Activated CD8-positive, alpha-beta memory T cell treated with anti-CD3 and anti-CD28 coated beads, Interleukin-2, amount 10 ng/mL, durations not matched to agents 7 days and 5 days (primary cell): ENCODE results near the gene WWOX. TPM values are rescaled to one million over a fixed set of nuclear protein-coding genes. Genes with fewer than 3 reads are reported as not detected.
A peak's percentile ranks its signal among the peaks of the same experiment; 100 is the strongest.

Experiments used
- ATAC-seq: fragments of 150-1000 bp; cut with Tn5 transposase; one replicate; pipeline ENCODE4 v1.10.0; 2021; ENCODE audit warnings: moderate library complexity
- CTCF ChIA-PET: fragments of 350-600 bp; sonication (Branson Sonifier 250); formaldehyde crosslinking; loops from one replicate; lab custom pipeline; 2021; ENCODE audit warnings: antibody characterized with exemption; lab: Charles Lee
- DNase-seq: peaks from one replicate; pipeline ENCODE4 v3.0.0-alpha.2; 2020
- H3K27ac Mint-ChIP-seq: one replicate; pipeline ENCODE4 v1.8.0; 2021; ENCODE audit warnings: mild to moderate bottlenecking, mixed read lengths
- H3K27me3 Mint-ChIP-seq: one replicate; pipeline ENCODE4 v1.8.0; 2021; ENCODE audit warnings: mixed read lengths
- H3K36me3 Mint-ChIP-seq: one replicate; pipeline ENCODE4 v1.8.0; 2021; ENCODE audit warnings: mild to moderate bottlenecking, mixed read lengths
- H3K4me1 Mint-ChIP-seq: one replicate; pipeline ENCODE4 v1.8.0; 2021; ENCODE audit warnings: mixed read lengths
- H3K4me3 Mint-ChIP-seq: one replicate; pipeline ENCODE4 v1.8.0; 2021; ENCODE audit warnings: mild to moderate bottlenecking, moderate library complexity, mixed read lengths
- H3K9me3 Mint-ChIP-seq: one replicate; pipeline ENCODE4 v1.8.0; 2022; ENCODE audit warnings: low read depth, mixed read lengths
- total RNA-seq, 2 experiments: library from RNA; stranded (reverse); gene quantifications; one replicate each; pipeline ENCODE4 v1.2.3, GENCODE V29; 2021

Gene WWOX
- total RNA-seq, 2 experiments from 2014 or later = 25.2 to 38.8 TPM

- Mint-ChIP-seq H3K4me3 (no peak overlapping the region), H3K4me1 (no peaks in the 10 kb centered on the region), H3K27me3 (no peaks in the 10 kb centered on the region), H3K36me3 (no peaks in the 10 kb centered on the region), H3K27ac (no peak overlapping the region), H3K9me3 (peaks cover 3% of the 10 kb centered on the region)
- CTCF ChIA-PET = no interaction called here
- ATAC-seq (no peak), DNase-seq (no peak)
Observed at GRCh38 chr16:78950768-78951167, 851.3 kb downstream of the WWOX start.

GRCh38 chr16:78952630-78953029, 853.2 kb downstream of the WWOX start:
- H3K4me3 Mint-ChIP-seq = no peak overlapping the region
- peaks cover 3% of the 10 kb centered on the region for H3K9me3 Mint-ChIP-seq
- DNase-seq (no peak), ATAC-seq (no peak)
- H3K27me3 Mint-ChIP-seq = no peaks in the 10 kb centered on the region
- H3K4me1 Mint-ChIP-seq = no peaks in the 10 kb centered on the region
- H3K27ac Mint-ChIP-seq = no peak overlapping the region
- CTCF ChIA-PET = no interaction called here
- no peaks in the 10 kb centered on the region for H3K36me3 Mint-ChIP-seq

GRCh38 chr16:78953526-78953925, 854.1 kb downstream of the WWOX start:
- Mint-ChIP-seq H3K27me3 (no peaks in the 10 kb centered on the region), H3K9me3 (peaks cover 3% of the 10 kb centered on the region), H3K4me1 (peaks cover 2% of the 10 kb centered on the region), H3K4me3 (no peak overlapping the region), H3K27ac (no peak overlapping the region), H3K36me3 (no peaks in the 10 kb centered on the region)
- DNase-seq = no peak
- no peak for ATAC-seq
- CTCF ChIA-PET = no interaction called here

GRCh38 chr16:78955206-78955605, 855.8 kb downstream of the WWOX start:
- Mint-ChIP-seq H3K4me3 (no peak overlapping the region), H3K27ac (no peak overlapping the region), H3K4me1 (peaks cover 2% of the 10 kb centered on the region), H3K36me3 (peaks cover 2% of the 10 kb centered on the region), H3K27me3 (no peaks in the 10 kb centered on the region), H3K9me3 (peaks cover 4% of the 10 kb centered on the region)
- CTCF ChIA-PET = no interaction called here
- DNase-seq = no peak
- no peak for ATAC-seq

- no peak overlapping the region for H3K27ac Mint-ChIP-seq
- no peak for ATAC-seq
Observed at GRCh38 chr16:78956859-78957258, 857.4 kb downstream of the WWOX start.

GRCh38 chr16:78957317-78958100, 858.1 kb downstream of the WWOX start:
- H3K36me3 Mint-ChIP-seq = peaks cover 4% of the 10 kb centered on the region
- H3K4me3 Mint-ChIP-seq = no peak overlapping the region
- no peak overlapping the region for H3K27ac Mint-ChIP-seq
- ATAC-seq (no peak), DNase-seq (no peak)
- H3K27me3 Mint-ChIP-seq = no peaks in the 10 kb centered on the region
- peaks cover 12% of the 10 kb centered on the region for H3K4me1 Mint-ChIP-seq
- CTCF ChIA-PET = no interaction called here
- peaks cover 4% of the 10 kb centered on the region for H3K9me3 Mint-ChIP-seq

More at GRCh38 chr16:78956859-78957258, 857.4 kb downstream of the WWOX start:
- no peak for DNase-seq
- no peak overlapping the region for H3K4me3 Mint-ChIP-seq
- peaks cover 4% of the 10 kb centered on the region for H3K36me3 Mint-ChIP-seq
- CTCF ChIA-PET = no interaction called here
- H3K9me3 Mint-ChIP-seq = peaks cover 4% of the 10 kb centered on the region
- no peaks in the 10 kb centered on the region for H3K27me3 Mint-ChIP-seq
- H3K4me1 Mint-ChIP-seq = peaks cover 8% of the 10 kb centered on the region

- CTCF ChIA-PET = no interaction called here
- Mint-ChIP-seq H3K4me3 (no peak overlapping the region), H3K9me3 (peaks cover 5% of the 10 kb centered on the region)
Observed at GRCh38 chr16:78961464-78961863, 862.0 kb downstream of the WWOX start.

GRCh38 chr16:78962457-78962929, 863.0 kb downstream of the WWOX start:
- DNase-seq (no peak), ATAC-seq (peak; percentile 68)
- no peaks in the 10 kb centered on the region for H3K27me3 Mint-ChIP-seq
- H3K9me3 Mint-ChIP-seq = peaks cover 5% of the 10 kb centered on the region
- CTCF ChIA-PET = no interaction called here
- peaks cover 17% of the 10 kb centered on the region for H3K4me1 Mint-ChIP-seq
- H3K4me3 Mint-ChIP-seq = no peak overlapping the region
- peak overlapping the region; percentile 43 for H3K27ac Mint-ChIP-seq
- peaks cover 16% of the 10 kb centered on the region for H3K36me3 Mint-ChIP-seq

More at GRCh38 chr16:78961464-78961863, 862.0 kb downstream of the WWOX start:
- ATAC-seq (no peak), DNase-seq (no peak)
- no peak overlapping the region for H3K27ac Mint-ChIP-seq
- H3K27me3 Mint-ChIP-seq = no peaks in the 10 kb centered on the region
- H3K4me1 Mint-ChIP-seq = peaks cover 17% of the 10 kb centered on the region
- H3K36me3 Mint-ChIP-seq = peaks cover 14% of the 10 kb centered on the region

- Mint-ChIP-seq H3K36me3 (peaks cover 12% of the 10 kb centered on the region), H3K27ac (no peak overlapping the region), H3K9me3 (peaks cover 4% of the 10 kb centered on the region), H3K4me1 (peaks cover under 1% of the 10 kb centered on the region), H3K27me3 (no peaks in the 10 kb centered on the region), H3K4me3 (no peak overlapping the region)
- ATAC-seq (no peak), DNase-seq (no peak)
- CTCF ChIA-PET = no interaction called here
Observed at GRCh38 chr16:78967948-78968347, 868.5 kb downstream of the WWOX start.

- H3K27me3 Mint-ChIP-seq = no peaks in the 10 kb centered on the region
- no peak overlapping the region for H3K4me3 Mint-ChIP-seq
- CTCF ChIA-PET = no interaction called here
- no peak overlapping the region for H3K27ac Mint-ChIP-seq
- no peaks in the 10 kb centered on the region for H3K9me3 Mint-ChIP-seq
- no peaks in the 10 kb centered on the region for H3K4me1 Mint-ChIP-seq
- DNase-seq (no peak), ATAC-seq (no peak)
- H3K36me3 Mint-ChIP-seq = peaks cover 4% of the 10 kb centered on the region
Observed at GRCh38 chr16:78969721-78970120, 870.3 kb downstream of the WWOX start.

- DNase-seq (no peak), ATAC-seq (no peak)
- CTCF ChIA-PET = no interaction called here
- Mint-ChIP-seq H3K27ac (no peak overlapping the region), H3K4me1 (no peaks in the 10 kb centered on the region), H3K4me3 (no peak overlapping the region), H3K27me3 (no peaks in the 10 kb centered on the region), H3K36me3 (peaks cover 2% of the 10 kb centered on the region), H3K9me3 (peaks cover 2% of the 10 kb centered on the region)
Observed at GRCh38 chr16:78970650-78971049, 871.2 kb downstream of the WWOX start.

GRCh38 chr16:78972006-78972405, 872.6 kb downstream of the WWOX start:
- Mint-ChIP-seq H3K9me3 (peaks cover 2% of the 10 kb centered on the region), H3K27ac (no peak overlapping the region), H3K27me3 (no peaks in the 10 kb centered on the region), H3K4me3 (no peak overlapping the region), H3K36me3 (no peaks in the 10 kb centered on the region), H3K4me1 (no peaks in the 10 kb centered on the region)
- DNase-seq = no peak
- CTCF ChIA-PET = no interaction called here
- no peak for ATAC-seq

- H3K27me3 Mint-ChIP-seq = no peaks in the 10 kb centered on the region
- no peak overlapping the region for H3K27ac Mint-ChIP-seq
- H3K9me3 Mint-ChIP-seq = peaks cover 2% of the 10 kb centered on the region
- ATAC-seq (no peak), DNase-seq (no peak)
- no peaks in the 10 kb centered on the region for H3K4me1 Mint-ChIP-seq
- CTCF ChIA-PET = interaction anchor here (0.7 kb wide), 1 partner anchor 68 kb away, joined by 3 read pairs; no protein-coding TSS in a partner anchor
- no peak overlapping the region for H3K4me3 Mint-ChIP-seq
- no peaks in the 10 kb centered on the region for H3K36me3 Mint-ChIP-seq
Observed at GRCh38 chr16:78972986-78973385, 873.5 kb downstream of the WWOX start.

GRCh38 chr16:78976212-78976611, 876.8 kb downstream of the WWOX start:
- no peak overlapping the region for H3K4me3 Mint-ChIP-seq
- no peaks in the 10 kb centered on the region for H3K27me3 Mint-ChIP-seq
- H3K36me3 Mint-ChIP-seq = no peaks in the 10 kb centered on the region
- ATAC-seq (no peak), DNase-seq (no peak)
- CTCF ChIA-PET = interaction anchor here (1.2 kb wide), 1 partner anchor 9 kb away, joined by 3 read pairs; no protein-coding TSS in a partner anchor
- no peaks in the 10 kb centered on the region for H3K4me1 Mint-ChIP-seq
- no peak overlapping the region for H3K27ac Mint-ChIP-seq
- H3K9me3 Mint-ChIP-seq = peaks cover 2% of the 10 kb centered on the region
